ENCODE results near the gene PITPNM3. TPM values are rescaled to one million over a fixed set of nuclear protein-coding genes. Genes with fewer than 3 reads are reported as not detected.

PITPNM3 gene
- polyA plus RNA-seq, 1 donor from 2014 or later, result 3.0 TPM

GRCh38 chr17:6402258-6402657 is 154.1 kb downstream of the PITPNM3 start:
- Histone ChIP-seq H3K9me2 (ENCODE audit: insufficient read depth, low read length) (no peaks in the 10 kb centered on the region), H3K36me3 (ENCODE audit: insufficient read depth, low read length) (no peaks in the 10 kb centered on the region), H3F3A (ENCODE audit: insufficient read depth, low read length, poor library complexity, severe bottlenecking) (no peaks in the 10 kb centered on the region), H3K27me3 (ENCODE audit: insufficient read depth, low read depth, low read length) (no peaks in the 10 kb centered on the region), H3K4me2 (ENCODE audit: low read length) (no peak overlapping the region), H3K4me3 (ENCODE audit: low read length) (no peak overlapping the region), H3K79me2 (replicated peaks; ENCODE audit: insufficient read depth, low read length) (no peaks in the 10 kb centered on the region), H3K9me3 (ENCODE audit: low read length) (no peaks in the 10 kb centered on the region), H2AFZ (ENCODE audit: low read depth, low read length) (no peak overlapping the region), H3K9ac (ENCODE audit: low read length) (no peak overlapping the region), H3K27ac (ENCODE audit: low read length) (no peak overlapping the region), H4K20me1 (ENCODE audit: insufficient read depth) (no peaks in the 10 kb centered on the region)
- TF ChIP-seq POLR2AphosphoS5 (IDR thresholded peaks at IDR 0.05), result no peak
- TF ChIP-seq MXI1 (conservative IDR thresholded peaks at IDR 0.05; ENCODE audit: poor library complexity, severe bottlenecking), result no peak
- TF ChIP-seq RAD21 (conservative IDR thresholded peaks at IDR 0.05), result no peak
- TF ChIP-seq, protein P1, sequence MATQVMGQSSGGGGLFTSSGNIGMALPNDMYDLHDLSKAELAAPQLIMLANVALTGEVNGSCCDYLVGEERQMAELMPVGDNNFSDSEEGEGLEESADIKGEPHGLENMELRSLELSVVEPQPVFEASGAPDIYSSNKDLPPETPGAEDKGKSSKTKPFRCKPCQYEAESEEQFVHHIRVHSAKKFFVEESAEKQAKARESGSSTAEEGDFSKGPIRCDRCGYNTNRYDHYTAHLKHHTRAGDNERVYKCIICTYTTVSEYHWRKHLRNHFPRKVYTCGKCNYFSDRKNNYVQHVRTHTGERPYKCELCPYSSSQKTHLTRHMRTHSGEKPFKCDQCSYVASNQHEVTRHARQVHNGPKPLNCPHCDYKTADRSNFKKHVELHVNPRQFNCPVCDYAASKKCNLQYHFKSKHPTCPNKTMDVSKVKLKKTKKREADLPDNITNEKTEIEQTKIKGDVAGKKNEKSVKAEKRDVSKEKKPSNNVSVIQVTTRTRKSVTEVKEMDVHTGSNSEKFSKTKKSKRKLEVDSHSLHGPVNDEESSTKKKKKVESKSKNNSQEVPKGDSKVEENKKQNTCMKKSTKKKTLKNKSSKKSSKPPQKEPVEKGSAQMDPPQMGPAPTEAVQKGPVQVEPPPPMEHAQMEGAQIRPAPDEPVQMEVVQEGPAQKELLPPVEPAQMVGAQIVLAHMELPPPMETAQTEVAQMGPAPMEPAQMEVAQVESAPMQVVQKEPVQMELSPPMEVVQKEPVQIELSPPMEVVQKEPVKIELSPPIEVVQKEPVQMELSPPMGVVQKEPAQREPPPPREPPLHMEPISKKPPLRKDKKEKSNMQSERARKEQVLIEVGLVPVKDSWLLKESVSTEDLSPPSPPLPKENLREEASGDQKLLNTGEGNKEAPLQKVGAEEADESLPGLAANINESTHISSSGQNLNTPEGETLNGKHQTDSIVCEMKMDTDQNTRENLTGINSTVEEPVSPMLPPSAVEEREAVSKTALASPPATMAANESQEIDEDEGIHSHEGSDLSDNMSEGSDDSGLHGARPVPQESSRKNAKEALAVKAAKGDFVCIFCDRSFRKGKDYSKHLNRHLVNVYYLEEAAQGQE (IDR thresholded peaks at IDR 0.05; ENCODE audit: borderline replicate concordance), result no peak
- no peak for TF ChIP-seq CTCF (IDR thresholded peaks at IDR 0.05; ENCODE audit: poor library complexity, severe bottlenecking)
- no peak for TF ChIP-seq SMC3 (conservative IDR thresholded peaks at IDR 0.05; ENCODE audit: poor library complexity)
- no peak for TF ChIP-seq EZH2 (IDR thresholded peaks at IDR 0.05; ENCODE audit: borderline replicate concordance, insufficient read depth, low read length, poor library complexity, severe bottlenecking)
- no peak for TF ChIP-seq TAF1 (IDR thresholded peaks at IDR 0.05; ENCODE audit: low read depth)
- TF ChIP-seq EP300 (conservative IDR thresholded peaks at IDR 0.05; ENCODE audit: poor library complexity, severe bottlenecking), result no peak

Small RNA genes lying within 50 kb of the gene (small RNA-seq; reads per million reads assigned to genes)
- 0 reads per million in 3 experiments for gene RF00017
- 0.49 to 0.90 (median 0.55) reads per million in 3 experiments for gene RNA5SP435

Other genes with a start within 250 kb of the PITPNM3 start
- not detected in 2 replicates for gene AIPL1, start 121.4 kb downstream of the PITPNM3 start, polyA plus RNA-seq
- 6.0 and 9.1 TPM in 2 replicates for gene PIMREG, start 112.1 kb downstream of the PITPNM3 start, polyA plus RNA-seq
- gene KIAA0753, start 84.2 kb upstream of the PITPNM3 start, polyA plus RNA-seq, result 32.3 and 35.0 TPM in 2 replicates
- 216 and 245 TPM in 2 replicates for gene TXNDC17, start 84.5 kb upstream of the PITPNM3 start, polyA plus RNA-seq
- gene MED31, start 95.0 kb upstream of the PITPNM3 start, polyA plus RNA-seq, result 27.3 and 29.7 TPM in 2 replicates
- gene C17orf100, start 95.2 kb upstream of the PITPNM3 start, polyA plus RNA-seq, result 10.3 and 12.4 TPM in 2 replicates
- gene SLC13A5, start 156.8 kb upstream of the PITPNM3 start, polyA plus RNA-seq, result not detected in 2 replicates
- not detected in 2 replicates for gene XAF1, start 199.5 kb upstream of the PITPNM3 start, polyA plus RNA-seq
- not detected in 2 replicates for gene FBXO39, start 219.7 kb upstream of the PITPNM3 start, polyA plus RNA-seq